Hematopoietic multipotent progenitor cell treated with erythropoietin and hydrocortisone succinate and interleukin-3 and kit ligand, for 17 days (in vitro differentiated cells): ENCODE data around the gene CASP7.
A peak's percentile ranks its signal among the peaks of the same experiment; 100 is the strongest.

Source experiments
- DNase-seq: peaks from one replicate; pipeline ENCODE4 v3.0.0-alpha.2; 2015; ENCODE audit warnings: low spot score

The CASP7 gene

GRCh38 chr10:113666682-113667252 lies 12.9 kb upstream of the CASP7 start:
- no peak for DNase-seq

- no peak for DNase-seq
Observed at GRCh38 chr10:113680190-113681111, 739 bp downstream of the CASP7 start.

- no peak for DNase-seq
Observed at GRCh38 chr10:113681533-113682470, 2.1 kb downstream of the CASP7 start.

DNA sequence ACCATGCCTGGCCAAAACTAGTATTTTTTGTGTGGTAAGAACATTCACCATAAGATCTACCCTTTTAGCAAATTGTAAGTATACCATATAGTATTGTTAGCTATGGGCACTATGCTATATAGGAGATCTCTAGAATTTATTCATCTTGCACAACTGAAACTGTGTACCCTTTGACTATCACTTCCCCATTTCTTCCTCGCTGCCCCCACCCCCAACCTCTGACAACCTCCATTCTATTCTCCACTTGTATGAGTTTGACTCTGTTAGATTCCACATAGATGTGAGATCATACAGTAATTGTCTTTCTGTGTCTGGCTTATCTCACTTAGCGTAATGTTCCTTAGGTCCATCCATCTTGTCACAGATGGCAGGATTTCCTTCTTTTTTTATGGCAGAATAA lies 3.6 kb downstream of the CASP7 start:
- no peak for DNase-seq

DNA sequence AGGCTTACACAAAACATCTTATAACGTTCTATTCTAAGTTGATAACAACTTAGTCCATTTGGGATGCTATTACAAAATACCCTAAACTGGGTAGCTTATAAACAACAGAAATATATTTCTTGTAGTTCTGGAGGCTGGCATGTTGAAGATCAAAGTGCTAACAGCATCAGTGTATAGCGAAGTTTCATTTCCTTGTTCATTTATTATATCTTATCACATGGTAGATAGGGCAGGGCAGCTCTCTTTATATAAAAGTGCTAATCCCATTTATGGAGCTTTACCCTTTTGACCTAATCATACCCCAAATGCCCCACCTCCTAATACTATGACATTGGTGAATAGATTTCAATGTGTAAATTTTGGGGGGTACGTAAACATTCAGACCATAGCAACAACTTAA lies 6.3 kb downstream of the CASP7 start:
- no peak for DNase-seq

GRCh38 chr10:113687037-113687436 lies 7.3 kb downstream of the CASP7 start:
- DNase-seq = no peak

- DNase-seq = no peak
Observed at GRCh38 chr10:113689057-113689456, 9.3 kb downstream of the CASP7 start.

DNA sequence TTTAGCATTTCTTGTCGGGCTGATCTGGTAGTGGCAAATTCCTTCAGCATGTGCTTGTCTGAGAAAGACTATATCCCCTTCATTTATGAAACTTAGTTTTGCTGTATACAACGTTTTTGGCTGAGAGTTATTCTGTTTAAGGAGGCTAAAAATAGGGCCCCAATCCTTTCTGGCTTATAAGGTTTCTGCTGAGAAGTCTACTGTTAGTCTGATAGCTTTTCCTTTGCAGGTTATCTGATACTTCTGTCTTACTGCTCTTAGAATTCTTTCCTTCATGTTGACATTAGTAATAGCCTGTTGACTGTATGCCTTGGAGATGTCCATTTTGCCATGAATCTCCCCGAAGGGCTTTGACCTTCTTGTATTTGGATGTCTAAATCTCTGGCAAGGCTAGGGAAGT lies 9.9 kb downstream of the CASP7 start:
- no peak for DNase-seq

GRCh38 chr10:113690749-113691148 lies 11.0 kb downstream of the CASP7 start:
- DNase-seq = no peak

- no peak for DNase-seq
Observed at GRCh38 chr10:113691381-113691780, 11.7 kb downstream of the CASP7 start.

- no peak for DNase-seq
Observed at GRCh38 chr10:113692271-113692670, 12.6 kb downstream of the CASP7 start.

DNA sequence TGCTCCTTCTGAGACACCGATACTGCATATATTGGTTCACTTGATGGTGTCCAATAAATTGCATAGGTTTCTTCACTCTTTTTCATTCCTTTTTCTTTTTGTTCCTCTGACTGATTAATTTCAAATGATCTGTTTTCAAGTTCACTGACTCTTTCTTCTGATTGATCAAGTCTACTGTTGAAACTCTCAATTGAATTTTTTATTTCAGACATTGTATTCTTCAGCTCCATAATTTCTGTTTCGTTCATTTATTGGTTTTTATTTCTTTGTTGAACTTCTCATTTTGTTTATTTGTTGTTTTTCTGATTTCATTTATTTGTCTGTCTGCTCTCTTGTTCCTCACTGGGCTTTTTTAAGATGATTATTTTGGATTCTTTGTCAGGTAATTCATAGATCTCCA lies 13.6 kb downstream of the CASP7 start:
- DNase-seq = no peak

GRCh38 chr10:113695691-113696090 lies 16.0 kb downstream of the CASP7 start:
- no peak for DNase-seq

DNA sequence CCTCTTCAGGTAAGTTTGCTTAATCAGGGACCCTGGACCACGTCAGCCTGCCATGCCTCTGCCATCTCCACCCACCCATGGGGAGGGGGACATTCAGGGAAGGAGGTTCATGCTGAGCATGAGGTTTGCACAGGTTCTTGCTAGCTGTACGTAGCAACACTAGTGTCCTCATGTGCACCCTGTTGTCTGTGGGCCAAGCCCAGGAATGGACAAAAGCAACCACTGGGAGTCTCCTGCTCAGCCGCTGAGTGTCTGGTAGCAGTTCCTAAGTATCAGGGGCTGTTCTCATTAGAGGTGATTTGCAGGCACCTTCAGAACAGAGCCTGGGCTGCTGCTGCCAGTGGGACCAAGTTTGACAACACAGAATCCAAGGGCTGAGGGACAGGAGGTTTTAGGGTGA lies 17.9 kb downstream of the CASP7 start:
- no peak for DNase-seq

DNA sequence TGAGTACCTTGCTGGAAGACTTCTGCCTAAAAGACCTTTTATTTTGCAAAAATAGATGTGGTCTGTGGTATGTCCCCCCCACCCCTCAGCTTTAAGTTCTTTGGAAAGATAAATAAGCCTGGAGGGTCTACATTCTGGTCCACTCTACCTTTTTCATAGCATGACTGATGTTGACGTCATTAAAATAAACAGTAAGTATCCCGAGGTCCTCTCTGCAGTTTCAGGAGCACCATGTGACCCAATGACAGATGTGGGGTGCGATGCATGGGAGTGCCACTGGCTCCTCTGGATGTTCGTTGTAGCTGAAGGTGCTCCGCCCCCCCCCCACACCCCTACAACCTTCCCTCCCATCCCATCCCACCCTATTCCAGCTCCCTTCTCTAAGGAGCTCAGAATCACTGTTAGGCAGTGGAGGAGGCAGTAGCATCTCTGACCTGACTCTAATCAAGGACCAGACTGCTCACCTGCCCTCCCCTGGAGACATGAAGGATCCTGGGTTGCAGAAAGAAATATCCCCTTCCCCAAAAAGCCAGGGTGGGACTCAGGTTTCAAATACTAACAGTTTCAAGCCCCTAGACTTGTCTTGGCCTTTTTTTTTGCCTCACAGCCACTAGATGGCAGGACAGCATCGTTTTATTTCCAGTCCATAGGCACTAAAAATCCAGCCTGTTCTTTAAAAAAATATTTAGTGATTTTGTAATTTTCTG lies 25.1 kb downstream of the CASP7 start:
- peak; percentile 18 for DNase-seq

DNA sequence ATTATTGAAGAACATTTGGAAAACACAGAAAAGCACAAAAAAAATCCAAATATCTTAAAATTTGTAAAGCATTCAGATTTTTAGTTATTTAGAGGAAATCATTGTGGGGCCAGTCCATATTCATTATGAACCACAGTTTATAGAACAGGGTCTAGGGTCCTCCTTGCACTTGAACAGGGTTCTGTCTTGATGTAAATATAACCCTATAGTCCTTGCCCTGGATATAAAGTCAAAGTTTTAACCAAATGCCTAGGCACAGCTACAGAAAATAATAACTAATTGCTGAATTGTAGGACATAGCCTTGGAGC lies 25.6 kb downstream of the CASP7 start:
- no peak for DNase-seq

DNA sequence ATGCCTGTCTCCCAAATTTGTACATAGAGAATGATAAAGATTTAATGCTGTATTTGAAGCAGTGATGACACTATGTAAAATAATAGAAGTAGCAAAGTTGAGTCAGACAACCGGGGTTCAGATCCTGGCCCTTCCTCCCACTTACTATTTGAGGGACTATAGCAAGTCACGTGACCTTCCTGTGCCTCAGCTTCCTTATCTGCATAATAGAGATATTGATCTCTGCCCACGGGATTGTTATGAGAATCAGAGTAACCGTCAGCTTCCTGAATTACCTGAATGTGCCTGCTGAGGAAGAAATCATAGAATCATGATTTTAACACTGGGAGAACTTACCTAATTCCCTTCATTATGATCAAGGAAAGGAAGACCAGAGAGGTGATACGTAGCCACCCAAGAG lies 26.9 kb downstream of the CASP7 start:
- DNase-seq = no peak

DNA sequence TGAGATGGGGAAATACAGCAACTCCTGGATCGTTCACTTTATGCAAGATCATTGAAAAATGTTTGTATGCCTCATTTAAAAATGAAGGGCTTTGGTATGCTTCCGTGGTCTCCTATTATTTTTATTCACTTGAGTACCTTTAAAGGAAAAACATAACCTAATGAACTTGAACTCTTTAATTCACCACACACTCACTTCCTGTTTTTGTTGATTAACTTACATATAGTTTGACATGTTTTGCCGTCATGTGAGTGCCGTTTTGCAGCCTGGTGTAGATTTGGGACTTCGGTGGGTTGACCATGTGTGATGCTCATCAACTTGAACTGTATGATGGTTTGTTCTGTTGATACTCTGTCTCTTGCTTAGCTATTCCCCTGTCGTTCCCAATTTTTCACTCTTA lies 28.9 kb downstream of the CASP7 start:
- no peak for DNase-seq

GRCh38 chr10:113709221-113709838 lies 29.6 kb downstream of the CASP7 start:
- no peak for DNase-seq

GRCh38 chr10:113711142-113711541 lies 31.4 kb downstream of the CASP7 start:
- DNase-seq = no peak

- DNase-seq = no peak
Observed at GRCh38 chr10:113712024-113712423, 32.3 kb downstream of the CASP7 start.
